GM18951 (cell line): ENCODE results near the gene PRIMA1.

ENCODE experiments used
- POLR2A ChIP-seq: IDR thresholded peaks from 4 replicates; pipeline ENCODE4 v1.6.1; 2011; ENCODE audit warnings: mild to moderate bottlenecking; ENCODE audit not compliant: insufficient read length, insufficient read depth; ENCODE audit errors: extremely low read depth
- in situ Hi-C: fragments of 300-500 bp; cut with MboI; formaldehyde crosslinking; loops from one replicate; pipeline ENCODE4 v1.12.0; 2022; ENCODE audit warnings: low sequenced_read_pairs, mixed read lengths, inconsistent platforms; ENCODE audit not compliant: unreplicated experiment

PRIMA1 gene

GRCh38 chr14:93713726-93714405, 74.4 kb downstream of the PRIMA1 start:
- in situ Hi-C loops, result no loop called here
- TF ChIP-seq POLR2A, result no peak

GRCh38 chr14:93712838-93713724, 75.2 kb downstream of the PRIMA1 start:
- TF ChIP-seq POLR2A, result no peak
- in situ Hi-C loops, result no loop called here

- in situ Hi-C loops, result no loop called here
- TF ChIP-seq POLR2A, result no peak
These were observed 76.0 kb downstream of the PRIMA1 start for GRCh38 chr14:93712079-93712837.

DNA sequence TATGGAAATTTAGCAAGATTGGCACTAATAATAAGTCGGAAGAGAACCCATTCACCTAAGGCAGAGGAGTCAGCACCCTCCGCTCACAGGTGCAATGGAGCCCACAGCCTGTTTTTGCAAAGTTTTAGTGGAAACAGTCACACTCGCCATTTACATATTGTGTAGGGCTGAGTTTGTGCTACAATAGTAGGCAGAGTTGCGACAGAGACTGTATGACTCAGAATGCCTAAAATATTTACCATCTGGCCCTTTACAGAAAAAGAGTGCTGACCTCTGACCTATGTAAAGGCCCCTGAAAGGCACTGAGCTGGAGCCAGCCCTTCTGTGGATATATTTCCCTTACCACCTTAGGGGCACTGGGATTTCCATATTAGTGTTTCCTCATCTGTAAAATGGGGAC, 79.0 kb downstream of the PRIMA1 start:
- in situ Hi-C loops, result no loop called here
- TF ChIP-seq POLR2A, result no peak

DNA sequence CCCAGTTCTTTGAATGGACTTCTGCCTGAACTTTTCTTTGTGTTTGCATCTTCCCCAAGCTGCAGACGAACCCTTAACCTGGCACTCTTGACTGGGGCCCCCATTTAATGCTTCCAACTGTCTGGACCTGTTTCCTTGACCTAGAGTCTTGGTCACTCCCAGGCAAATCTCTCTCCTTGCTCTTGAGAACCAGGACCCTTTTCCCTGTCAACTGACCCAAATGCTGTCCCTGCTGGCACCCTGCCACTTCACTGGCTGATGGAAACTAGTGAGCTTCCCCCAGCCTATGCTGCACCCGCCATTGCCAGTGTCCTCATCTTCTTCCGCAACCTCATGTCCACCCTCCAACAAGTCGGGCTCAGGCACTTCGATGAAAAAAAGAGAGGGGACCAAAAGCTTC, 79.5 kb downstream of the PRIMA1 start:
- in situ Hi-C loops, result no loop called here
- no peak for TF ChIP-seq POLR2A

- in situ Hi-C loops, result no loop called here
These were observed 80.0 kb downstream of the PRIMA1 start for GRCh38 chr14:93708311-93708734.

GRCh38 chr14:93707475-93707874, 80.8 kb downstream of the PRIMA1 start:
- in situ Hi-C loops, result no loop called here
- no peak for TF ChIP-seq POLR2A

More at GRCh38 chr14:93708311-93708734, 80.0 kb downstream of the PRIMA1 start:
- TF ChIP-seq POLR2A, result no peak

- in situ Hi-C loops, result no loop called here
- TF ChIP-seq POLR2A, result no peak
These were observed 81.8 kb downstream of the PRIMA1 start for GRCh38 chr14:93706360-93706955.

DNA sequence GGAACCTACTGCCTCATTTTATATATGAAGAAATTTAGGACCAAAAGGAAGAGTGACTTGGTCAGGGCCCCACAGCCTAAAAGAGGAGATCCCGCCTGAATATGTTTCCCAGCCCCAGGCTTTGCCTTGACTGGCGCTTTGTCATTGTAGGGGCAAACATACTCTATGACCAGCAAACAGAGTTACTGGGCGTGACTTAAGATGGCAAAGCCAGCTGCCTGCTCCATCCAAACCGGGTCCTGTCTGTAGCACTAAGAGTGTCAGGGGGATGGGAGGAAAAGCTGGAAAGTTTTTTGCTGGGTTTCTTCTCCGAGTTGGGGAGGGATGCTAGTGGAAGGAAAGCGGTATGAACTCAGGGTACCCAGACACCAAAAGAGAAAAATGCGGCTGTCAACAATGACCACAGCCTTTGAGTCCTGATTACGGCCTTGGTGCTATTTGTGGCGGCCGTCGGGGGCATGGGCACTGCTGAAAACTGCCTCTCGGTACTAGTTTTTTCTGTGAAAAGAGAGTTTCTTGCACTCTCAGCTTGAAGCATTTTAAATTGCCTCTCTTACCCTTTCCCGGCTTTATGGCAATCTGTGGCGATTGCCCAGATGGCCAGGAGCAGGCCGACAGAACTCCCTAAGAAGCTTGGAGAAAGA, 82.7 kb downstream of the PRIMA1 start:
- no peak for TF ChIP-seq POLR2A
- in situ Hi-C loops, result no loop called here

GRCh38 chr14:93703941-93704340, 84.3 kb downstream of the PRIMA1 start:
- in situ Hi-C loops, result no loop called here
- TF ChIP-seq POLR2A, result no peak

DNA sequence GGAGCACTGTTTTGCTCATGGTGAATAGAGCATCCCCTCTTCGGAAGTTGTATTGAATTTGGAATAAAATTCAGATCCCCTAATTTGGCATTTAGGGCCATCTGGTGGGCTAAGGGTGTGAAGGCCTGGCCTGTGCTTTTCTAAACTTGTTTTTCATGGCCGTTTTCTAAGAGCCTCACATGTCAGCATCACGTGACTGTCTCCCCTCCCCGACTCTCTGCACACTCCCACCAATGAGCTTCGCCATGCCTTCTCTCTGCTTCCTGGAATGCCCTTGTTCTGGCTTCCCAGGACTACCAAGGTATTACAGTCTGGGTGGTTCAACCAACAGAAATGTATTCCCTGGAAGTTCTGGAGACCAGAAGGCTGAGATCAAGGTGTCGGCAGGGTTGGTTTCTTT, 85.3 kb downstream of the PRIMA1 start:
- TF ChIP-seq POLR2A, result no peak

GRCh38 chr14:93701562-93701961, 86.7 kb downstream of the PRIMA1 start:
- in situ Hi-C loops, result no loop called here

More for the DNA sequence above, 85.3 kb downstream of the PRIMA1 start:
- in situ Hi-C loops, result no loop called here

DNA sequence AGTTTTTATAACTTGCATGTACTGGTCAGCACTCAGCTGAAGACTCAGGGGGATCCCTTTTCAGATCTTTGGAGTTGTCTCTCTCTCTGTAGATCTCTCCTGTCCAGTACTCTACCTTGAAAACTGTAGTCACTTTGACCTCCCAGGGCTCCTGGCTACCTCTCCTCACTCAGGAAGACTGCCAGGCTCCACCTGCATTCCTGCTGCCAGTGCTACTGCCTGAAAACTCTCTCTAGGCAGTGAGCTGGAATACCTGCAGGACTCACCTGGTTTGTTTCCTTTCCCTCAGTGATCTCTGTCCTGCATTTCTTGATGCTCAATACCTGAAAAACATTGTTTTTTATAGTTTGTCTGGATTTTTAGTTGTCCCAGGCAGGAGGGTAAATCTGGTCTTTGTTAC, 87.4 kb downstream of the PRIMA1 start:
- in situ Hi-C loops, result no loop called here
- no peak for TF ChIP-seq POLR2A

More at GRCh38 chr14:93701562-93701961, 86.7 kb downstream of the PRIMA1 start:
- TF ChIP-seq POLR2A, result no peak

DNA sequence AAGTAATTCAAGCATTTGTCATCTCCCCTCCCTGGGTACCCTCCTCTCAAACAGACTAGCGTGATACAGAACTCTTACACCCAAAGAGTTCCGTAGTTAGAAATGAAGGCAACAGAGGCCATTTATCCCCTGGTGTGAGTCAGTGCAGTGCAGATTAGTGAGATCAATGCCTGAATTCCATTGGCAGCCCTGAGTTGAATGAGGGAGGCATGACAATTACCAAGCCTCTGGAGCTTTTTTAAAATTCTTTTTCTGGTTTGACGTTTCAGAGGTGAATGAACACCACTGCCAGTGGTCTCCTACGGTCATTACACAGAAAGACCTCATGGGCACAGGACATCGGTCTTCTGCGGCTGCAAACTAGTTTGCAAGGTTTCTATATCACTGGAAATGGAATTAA, 94.4 kb downstream of the PRIMA1 start:
- TF ChIP-seq POLR2A, result no peak
- in situ Hi-C loops, result no loop called here
